Activated CD4-positive, alpha-beta T cell treated with anti-CD3 and anti-CD28 coated beads, Interleukin-10, Interleukin-2, amounts not matched to agents 100 ng/mL and 50 ng/mL, durations not matched to agents 16 hours and 8 hours (primary cell): ENCODE data around the gene LMOD3.

Experiments used
- DNase-seq: peaks from one replicate; pipeline ENCODE4 v3.0.0-alpha.2; 2020

LMOD3 gene

GRCh38 chr3:69088063-69088462 is 34.3 kb downstream of the LMOD3 start:
- DNase-seq, result peak; percentile 72

GRCh38 chr3:69087030-69087791 is 35.2 kb downstream of the LMOD3 start:
- DNase-seq, result no peak

GRCh38 chr3:69085833-69086722 is 36.3 kb downstream of the LMOD3 start:
- DNase-seq, result peak; percentile 85

- no peak for DNase-seq
Measured at GRCh38 chr3:69085168-69085832, 37.1 kb downstream of the LMOD3 start.

- DNase-seq, result peak; percentile 97
Measured at GRCh38 chr3:69084326-69085167, 37.8 kb downstream of the LMOD3 start, which contains the start of gene ARL6IP5. Gene ARL6IP5, plus strand, starts transcription at chr3:69084937. Its CDS starts 111 bp downstream, at chr3:69085048.

GRCh38 chr3:69082805-69083204 is 39.6 kb downstream of the LMOD3 start:
- DNase-seq, result peak; percentile 94

- DNase-seq, result no peak
Measured at GRCh38 chr3:69082361-69082760, 40.0 kb downstream of the LMOD3 start.

GRCh38 chr3:69081583-69082262 is 40.7 kb downstream of the LMOD3 start:
- peak; percentile 62 for DNase-seq

- peak; percentile 95 for DNase-seq
Measured at GRCh38 chr3:69080233-69080920, 42.0 kb downstream of the LMOD3 start, which contains the start of gene UBA3. Gene UBA3, minus strand, starts transcription at chr3:69080365. Its CDS starts 12 bp downstream, at chr3:69080353.

- no peak for DNase-seq
Measured at GRCh38 chr3:69079269-69080159, 42.9 kb downstream of the LMOD3 start.

- DNase-seq, result no peak
Measured at GRCh38 chr3:69072928-69073327, 49.5 kb downstream of the LMOD3 start.

- no peak for DNase-seq
Measured at GRCh38 chr3:69066121-69066520, 56.3 kb downstream of the LMOD3 start.

GRCh38 chr3:69065318-69065964 is 57.0 kb downstream of the LMOD3 start:
- DNase-seq, result peak; percentile 62

- DNase-seq, result no peak
Measured at GRCh38 chr3:69063636-69064035, 58.8 kb downstream of the LMOD3 start.

GRCh38 chr3:69059688-69060087 is 62.7 kb downstream of the LMOD3 start:
- DNase-seq, result peak; percentile 37

GRCh38 chr3:69058947-69059224 is 63.5 kb downstream of the LMOD3 start:
- DNase-seq, result no peak

GRCh38 chr3:69058180-69058946 is 64.0 kb downstream of the LMOD3 start:
- peak; percentile 54 for DNase-seq
